GM19455 (cell line): Measurements from ENCODE around the gene SNX3.

ENCODE experiments used
- ATAC-seq: cut with Tn5 transposase; IDR thresholded peaks from one replicate; pipeline ENCODE4 v1.9.1; 2021; ENCODE audit not compliant: unreplicated experiment

SNX3 gene

DNA sequence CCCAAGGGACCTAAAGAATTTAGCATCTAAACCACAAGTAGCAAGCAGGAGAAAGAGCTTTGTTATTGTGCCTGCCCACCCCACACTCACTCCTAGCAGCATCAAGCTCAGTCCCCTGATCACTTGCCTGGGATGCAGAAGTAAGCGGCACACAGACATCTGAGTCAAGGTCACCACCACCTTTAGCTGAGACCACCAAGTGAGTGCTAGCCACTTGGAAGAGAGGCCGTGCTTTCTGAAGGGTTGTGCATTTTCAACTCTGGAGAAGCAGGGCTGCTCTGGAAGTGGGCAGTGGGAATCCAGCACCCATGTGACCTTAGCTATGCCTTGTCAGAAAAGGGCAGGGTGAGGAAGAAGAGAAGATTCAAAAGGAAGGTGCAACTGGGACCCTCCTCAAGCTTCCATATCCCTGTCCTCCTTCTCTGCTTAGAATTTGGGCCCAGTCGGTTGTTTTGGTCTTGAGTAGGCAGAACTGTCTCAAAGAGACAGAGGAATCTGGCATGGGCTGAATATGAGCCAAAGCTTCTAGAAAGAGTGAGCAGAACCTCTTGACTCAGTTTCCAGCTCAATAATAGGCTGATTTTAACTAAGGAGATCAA, 88.8 kb downstream of the SNX3 start:
- no peak for ATAC-seq

DNA sequence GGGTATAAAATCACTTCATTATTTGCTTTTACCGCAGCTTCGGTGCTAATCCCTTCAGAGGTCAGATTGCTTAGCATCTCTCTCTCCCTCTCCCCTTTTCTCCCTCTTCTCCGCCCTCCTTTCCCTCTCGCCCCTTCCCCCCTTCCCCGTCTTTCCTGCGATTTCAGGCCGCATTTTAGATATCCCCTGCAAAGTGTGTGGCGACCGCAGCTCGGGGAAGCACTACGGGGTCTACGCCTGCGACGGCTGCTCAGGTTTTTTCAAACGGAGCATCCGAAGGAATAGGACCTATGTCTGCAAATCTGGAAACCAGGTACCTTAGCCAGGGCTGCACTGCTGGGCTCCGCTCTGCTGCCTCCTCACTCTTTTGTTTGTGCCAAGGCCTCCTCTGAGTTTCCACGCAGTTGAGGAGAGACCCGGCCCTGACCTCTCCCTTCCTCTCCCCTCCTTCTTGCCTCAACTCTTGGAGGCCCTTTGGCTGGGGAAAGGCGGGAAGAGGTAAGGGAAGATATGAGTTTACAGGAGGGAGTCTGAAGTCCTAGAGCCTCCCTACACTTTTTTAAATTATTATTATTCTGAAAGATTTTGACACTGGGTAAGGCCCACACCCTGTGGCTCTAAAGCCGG, 89.4 kb downstream of the SNX3 start:
- no peak for ATAC-seq

DNA sequence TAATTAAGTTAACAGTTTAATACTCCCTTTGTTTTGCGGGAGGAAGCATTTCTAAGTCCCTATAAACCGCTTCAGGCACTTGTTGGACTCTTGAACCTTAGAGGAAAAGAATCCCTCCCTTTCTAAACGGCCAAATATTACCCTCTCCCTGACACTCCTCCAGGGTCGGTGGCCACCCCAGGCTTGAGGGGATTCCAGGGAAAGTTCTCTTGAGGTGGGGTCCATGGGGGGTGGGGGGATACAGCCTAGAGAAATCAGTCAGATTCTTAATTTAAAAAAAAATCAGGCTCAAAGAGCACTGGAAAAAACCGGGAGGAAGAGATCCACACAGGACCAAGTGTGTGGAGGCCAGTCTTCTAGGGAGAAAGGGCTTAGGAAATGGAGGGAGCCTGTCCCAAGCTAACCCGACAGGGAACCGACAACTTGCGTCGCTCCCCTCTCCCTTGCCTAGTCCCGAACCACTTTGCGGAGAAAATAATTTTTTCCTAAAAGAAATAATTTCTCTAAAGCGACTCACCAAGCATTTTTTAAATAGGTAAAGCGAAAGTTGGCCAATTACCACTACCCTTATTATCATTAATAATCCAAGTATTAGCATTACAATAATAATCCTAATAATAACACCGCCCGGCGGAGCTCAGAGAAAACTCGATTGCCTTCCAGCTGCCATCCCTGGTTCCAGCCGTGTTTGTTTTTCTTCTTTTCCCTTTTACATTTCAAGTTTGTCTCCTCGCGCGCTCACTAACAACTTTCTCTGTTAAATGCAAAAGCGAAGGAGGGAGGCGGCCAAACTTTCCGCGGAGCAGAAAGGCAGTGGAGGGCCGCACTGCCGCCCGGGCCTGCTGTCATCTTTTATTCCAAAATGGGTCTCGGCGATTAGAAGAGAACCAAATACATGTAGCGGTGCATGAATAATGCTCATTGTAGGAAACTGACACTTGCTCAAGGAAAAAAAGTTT, 90.2 kb downstream of the SNX3 start:
- ATAC-seq = no peak

DNA sequence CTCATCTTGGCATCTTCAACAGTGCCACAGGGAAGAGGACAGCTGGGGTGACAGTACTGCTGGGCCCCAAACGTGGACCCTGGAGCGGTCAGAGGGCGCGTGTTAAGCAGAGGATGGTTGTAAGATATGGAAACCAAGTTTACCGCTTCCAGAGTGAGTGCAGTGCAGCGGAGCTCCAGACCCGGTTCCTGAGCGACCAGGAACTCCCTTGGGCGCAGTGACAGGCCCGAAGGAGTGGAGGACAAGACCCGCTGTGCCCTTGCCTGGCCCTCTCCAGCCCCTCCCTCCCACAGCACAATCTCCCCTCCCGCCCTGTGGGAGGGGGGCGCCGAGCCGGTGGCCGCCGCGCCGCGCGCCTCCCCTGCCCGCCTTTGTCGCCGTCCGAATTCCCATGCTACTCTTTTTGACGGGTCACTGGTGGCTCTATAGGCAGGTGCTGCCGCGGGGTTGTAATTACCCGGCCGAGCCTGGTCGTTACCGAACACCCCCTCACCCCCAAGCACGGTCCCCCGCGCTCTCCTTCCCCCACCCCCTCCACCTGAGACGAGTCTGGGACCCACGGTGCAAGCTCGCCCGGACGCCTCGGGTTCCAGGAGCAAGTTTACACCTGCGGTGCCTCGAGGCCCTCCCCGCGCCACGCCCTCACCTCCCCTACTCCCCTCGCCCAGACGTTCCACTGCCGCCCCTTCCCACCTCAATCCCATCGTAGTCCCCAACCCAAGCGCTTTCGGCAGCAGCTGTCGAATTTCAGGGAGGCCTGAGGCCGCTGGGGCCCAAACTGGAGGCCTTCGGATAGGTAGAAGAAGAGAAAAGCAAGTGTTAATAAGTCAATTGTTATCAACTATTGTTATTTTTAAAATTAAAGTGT, 91.1 kb downstream of the SNX3 start:
- no peak for ATAC-seq

DNA sequence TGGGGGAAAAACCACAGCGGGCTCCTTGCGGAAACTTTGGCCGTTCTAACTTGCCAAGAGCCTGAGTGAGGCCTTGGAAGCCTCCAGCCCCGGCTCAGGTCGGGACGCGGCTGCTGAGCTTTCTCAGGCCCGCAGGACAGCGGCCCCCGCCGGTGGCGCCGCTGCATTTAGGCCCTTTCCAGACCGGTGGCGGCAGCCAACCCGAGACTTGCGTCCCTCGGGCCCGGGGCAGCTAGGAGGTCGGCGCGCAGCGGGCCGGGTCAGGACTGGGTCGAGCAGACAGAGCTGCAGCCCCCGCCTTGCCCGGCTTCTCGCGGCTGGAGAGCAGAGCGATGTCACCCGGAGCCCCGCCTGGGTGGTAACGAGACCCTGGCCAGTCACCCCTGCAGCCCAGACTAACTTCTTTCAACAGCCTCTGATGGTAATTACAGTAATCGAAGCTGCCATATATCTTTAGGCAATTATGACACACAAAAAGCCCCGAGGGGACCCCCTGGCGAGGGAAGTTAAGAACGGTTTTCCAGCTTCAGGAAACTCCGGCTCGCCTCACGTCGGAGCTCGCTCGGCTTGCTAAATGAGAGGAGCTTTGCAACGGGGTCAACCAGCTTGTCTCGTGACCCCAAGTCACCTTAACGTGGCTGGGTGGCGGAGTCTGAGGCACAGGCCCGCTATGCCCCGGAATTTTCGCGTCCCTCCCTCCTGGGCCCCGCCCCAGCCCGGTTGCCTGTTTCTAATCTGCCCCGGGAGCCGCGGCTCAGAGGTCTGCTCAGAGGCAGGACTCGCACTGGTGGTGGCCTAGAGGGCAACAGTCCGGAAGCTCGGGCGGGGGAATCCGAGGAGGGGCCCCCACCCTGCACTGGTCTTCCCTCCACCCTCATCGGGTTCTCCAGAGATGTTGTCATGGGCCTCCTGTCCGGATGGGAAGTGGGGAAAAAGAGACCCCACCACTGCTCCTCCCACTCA, 92.1 kb downstream of the SNX3 start:
- ATAC-seq = no peak

DNA sequence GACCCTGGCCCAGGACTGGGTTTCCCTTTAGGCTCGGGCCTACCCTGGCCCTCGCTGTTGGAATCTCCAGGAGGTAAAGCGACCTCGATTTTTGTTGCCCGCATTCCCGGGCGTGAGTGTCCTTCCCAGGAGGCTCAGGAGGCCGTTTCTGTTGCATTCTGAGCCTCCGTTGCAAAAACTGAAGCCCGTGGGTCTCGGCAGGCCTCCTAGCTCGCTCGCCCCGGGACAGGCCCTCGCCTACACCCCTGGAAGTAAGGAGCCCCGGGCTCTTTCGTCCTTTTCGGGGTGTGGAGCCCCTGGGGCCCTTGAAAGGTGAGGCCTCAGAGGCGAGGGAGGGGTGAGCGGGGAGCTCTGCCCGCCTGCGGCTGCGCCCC, 92.8 kb downstream of the SNX3 start:
- ATAC-seq = no peak

DNA sequence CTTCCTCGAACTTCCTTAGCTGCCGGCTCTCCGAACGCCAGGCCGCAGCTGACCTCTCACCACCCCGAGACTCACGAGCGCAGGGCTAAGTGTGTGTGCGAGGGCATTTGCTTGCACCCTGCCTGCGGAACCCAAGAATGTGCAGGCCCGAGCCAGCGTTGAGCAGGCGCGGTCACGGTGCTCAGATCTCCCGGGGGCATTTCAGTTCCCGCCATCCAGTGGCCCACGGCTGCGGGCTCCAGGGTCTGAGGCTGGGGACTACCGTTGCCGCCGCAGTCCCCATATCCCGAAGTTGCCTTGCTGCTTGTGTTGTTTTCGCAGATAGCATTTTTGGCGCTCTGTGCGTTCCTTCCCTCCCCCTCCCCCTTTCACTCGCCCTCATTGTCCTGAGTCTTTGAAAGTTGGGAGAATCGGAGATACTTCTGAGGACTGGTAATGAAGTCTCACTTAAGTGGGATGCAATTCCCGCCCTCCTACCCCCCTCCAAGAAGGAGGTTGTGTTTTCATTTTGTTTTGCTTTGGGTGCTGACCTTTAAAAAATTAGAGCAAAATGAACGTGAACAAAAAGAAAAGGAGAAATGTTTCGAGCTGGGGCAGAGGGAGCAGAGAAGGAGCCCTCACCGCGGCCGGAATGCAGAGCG, 93.3 kb downstream of the SNX3 start:
- ATAC-seq = no peak

DNA sequence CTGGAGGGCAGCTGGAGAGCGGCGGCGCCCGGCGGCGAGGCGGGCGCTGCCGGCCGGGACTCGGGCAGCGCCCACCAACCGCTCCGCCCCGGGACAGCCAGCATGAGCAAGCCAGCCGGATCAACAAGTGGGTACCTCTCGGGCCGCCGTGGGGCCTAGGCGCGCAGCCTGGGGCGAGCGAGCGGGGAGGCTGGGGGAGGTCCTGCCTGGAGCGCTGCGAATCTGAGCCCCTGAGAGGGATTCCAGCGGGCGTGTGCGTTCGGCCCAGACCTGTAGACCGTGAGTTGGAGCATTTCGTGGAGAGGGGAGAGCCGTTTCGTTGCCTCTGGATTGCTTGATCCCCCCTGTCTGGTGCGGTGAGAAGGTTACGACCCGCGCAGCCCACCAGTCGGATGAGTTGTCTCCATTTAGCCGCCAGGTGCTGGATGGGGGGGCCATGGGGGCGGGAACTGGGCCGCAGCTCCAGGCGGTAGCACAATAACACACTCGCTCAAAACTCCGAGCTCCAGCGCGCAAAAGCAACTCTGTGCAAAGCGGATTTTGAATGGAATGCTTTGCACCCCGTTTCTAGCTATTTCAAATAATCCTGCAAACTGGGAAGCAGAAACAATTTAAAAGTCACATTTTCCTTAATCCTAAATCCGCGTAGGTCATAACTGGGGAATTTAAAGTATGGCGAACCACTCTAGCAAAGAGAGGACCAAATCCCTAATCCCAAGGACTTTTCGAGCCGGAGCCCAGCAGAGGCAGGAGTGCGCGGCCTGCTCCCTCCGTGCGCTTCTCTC, 94.0 kb downstream of the SNX3 start:
- no peak for ATAC-seq

DNA sequence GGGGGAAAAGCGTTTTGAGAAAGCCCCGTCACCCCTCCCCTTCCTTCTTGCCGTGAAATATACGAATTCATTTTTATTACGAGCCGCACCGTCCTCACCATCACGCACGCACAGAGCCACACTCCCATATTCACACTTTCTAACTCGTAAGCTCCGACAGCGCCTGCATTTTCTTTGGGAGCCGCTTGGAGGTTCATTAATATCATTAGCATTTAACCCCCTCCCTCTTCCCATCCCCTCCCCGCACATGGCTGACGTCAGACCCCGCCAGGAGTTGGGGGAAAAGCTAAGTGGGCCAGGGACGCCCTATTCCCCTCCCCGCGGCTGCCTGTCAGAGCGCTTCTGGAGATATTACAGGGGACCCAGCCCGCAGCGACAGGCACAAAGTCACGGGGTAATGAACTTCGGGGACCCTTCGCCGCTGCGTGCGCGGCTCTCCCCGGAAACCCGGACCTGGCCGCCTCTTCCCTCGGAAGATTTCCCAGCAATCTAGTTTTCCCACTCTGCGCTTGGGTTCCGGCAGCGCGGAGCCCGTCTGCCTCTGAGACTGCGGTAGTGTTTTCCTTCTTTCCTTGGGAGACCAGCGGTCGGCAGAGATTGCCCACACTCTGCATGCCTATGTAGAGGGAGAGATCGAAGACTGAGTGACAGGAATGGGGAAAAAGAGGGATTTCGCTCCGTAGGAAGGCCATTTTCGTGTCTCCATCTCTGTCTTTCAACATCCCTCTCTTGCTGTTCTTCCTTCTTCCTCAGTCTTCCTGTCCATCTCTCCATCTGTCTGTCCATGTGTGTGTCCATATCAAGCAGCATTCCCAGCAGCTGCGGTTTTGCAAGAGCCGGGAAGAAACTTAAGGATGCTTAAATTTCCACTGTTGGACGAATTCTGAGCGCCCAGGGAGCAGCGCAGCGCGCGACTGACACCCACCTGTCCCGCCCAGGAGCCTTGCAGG, 94.9 kb downstream of the SNX3 start, which contains the start of gene NR2E1:
NR2E1 (plus strand) TSS at position 309 of the 950 bp plus-strand sequence. CDS start 744 bp downstream, outside the sequence.
- ATAC-seq = no peak

DNA sequence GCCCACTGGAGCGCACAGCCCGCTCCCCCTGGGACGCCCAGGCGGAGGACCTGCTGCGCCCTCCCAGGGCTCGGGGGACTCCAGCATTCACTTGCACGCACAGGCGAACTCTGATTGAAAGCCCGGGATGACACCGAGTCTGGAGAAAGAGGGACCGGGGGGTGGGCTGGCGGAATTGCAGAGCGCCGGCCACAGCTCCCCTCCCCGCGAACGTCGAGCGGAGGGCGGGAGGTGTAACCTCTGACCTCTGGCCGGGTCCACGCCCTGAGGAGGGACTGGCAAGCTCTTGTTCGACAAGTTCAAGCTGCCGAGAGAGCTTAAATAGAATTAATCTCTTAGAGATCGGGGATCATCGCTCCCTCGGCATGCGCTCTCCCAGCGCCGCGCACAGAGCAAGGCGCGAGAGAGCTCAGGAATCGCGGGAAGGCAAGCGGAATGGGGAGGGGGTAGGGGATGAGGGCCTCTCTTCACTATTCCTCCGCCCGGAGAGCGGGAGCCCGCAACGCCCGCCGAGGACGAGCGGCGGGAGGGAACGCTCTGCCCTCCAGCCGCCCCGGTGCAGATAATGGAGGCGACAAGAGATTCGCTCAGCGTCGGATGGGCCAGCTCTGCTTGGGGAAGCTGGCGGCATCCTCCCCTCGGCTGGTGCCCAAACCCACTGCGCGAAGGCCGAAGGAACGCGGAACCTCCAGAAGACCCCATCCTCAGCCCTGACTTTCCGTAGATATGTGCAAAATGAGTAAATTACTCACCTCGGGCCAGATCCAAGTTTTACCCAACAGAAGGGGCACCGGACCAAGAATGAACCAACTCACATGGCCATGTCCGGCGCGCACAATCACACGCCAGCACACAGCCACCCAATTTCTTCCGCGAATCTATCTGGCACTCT, 95.8 kb downstream of the SNX3 start:
- no peak for ATAC-seq

DNA sequence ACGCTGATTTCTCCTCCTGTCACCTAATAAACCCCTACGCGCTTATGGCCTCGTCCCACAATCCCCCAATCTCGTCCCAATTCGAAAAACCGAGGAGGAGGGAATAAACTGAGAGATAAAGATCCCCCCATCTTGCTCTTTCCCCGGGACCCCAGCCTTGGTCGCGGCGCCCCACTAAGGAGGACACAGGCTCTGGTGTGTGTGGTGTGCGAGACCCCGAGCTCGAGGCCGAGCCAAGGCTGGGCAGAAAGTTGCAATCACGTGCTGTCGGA, 96.4 kb downstream of the SNX3 start:
- no peak for ATAC-seq

DNA sequence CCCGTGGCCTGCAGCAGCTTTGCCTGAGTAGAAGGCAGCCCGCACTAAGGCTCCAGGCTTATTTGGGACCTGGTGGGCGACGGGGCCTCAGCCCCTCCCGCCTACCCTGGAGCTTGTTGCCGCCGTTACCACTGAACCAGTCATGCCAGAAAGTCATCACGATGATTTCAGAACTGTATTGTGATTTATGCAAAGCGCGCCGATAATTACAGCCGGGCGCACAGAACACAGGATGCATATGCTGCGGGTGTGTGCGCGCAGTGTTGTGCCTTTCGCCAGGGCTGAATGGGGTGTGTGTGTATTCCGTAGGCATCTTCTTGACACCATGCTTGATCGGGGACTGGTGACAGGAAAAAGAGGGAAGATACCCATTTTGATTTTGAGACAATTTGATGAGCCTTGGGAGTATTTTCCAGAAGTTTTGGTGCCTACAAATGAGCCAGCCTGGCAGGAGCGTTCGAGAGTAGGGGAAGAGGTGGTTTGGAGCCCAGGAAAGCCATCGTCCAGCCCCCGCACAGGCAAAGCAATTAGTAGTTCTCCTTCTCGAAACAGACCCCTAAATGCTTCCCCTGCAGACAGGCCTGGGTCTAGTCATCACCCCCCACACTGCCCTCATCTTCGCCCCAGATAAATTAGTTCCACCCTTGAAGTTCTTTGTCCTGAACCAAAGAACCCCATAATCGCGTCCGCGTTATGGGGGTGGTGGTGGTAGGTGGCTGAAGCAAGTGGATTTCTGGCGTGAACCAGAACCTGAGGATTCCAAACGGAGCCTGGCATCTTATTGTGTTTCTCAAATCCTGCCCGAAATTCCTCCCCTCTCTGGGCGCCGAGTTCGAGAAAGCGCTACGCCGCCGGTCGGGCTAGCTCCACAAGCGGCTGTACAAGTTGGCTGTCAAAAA, 96.9 kb downstream of the SNX3 start:
- ATAC-seq = no peak

DNA sequence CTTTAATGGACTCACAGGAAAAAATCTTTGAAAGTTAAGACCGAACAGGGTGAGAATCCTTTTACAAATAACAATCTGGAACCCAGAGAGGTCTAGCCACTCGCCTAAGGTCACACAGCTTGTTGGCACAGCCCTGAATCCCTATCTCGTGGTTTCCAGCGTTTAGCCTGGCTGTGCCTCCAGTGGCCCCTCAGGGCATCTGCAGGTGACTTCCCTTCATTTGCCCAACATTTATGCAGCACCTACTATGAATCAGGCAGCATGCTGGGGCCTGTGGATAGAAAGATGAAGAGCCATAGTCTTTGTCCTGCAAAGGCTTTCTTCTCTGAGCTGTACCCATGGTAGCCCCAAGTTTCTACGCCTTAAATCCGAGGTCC, 97.6 kb downstream of the SNX3 start:
- no peak for ATAC-seq

DNA sequence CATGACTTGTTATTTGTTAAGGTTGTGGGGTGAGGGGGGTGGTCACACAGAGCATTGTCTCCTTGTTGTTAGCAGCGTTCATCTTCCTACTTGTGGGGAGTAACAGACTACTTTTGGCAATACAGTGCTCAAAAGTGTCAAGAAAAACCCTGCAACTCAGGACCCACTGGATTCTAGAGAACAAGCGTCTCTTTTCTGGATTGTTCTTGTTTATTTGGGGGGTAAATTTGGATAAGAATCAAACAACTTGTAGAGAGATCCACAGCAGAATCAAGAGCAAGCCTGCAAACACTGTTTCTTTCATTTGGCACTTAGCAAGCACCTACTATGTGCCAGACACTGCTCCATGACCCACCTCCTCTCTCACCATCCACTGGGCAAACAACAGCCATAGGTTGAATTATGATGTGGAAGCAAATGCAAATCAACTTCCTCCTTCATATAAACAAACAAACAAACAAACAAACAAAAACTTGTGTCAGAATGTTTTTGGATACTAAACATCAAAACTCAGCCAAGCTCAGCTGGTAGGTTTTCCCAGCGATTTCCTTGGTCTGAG, 99.0 kb downstream of the SNX3 start:
- ATAC-seq = no peak
